Bronchial epithelial cell (primary cell): Measurements from ENCODE around the gene FAM89B. TPM values are rescaled to one million over a fixed set of nuclear protein-coding genes. Genes with fewer than 3 reads are reported as not detected.

ENCODE experiments used
- DNase-seq: peaks from one replicate; pipeline ENCODE4 v3.0.0-alpha.2; 2010; ENCODE audit warnings: low read depth
- FAIRE-seq: peaks from 2 replicates; lab custom pipeline; 2011; peaks lifted over from hg19 to GRCh38; lab: Jason Lieb, UNC
- H3K27me3 ChIP-seq: 2 replicates; pipeline ENCODE4 v1.5.1; 2011; ENCODE audit warnings: low read length; ENCODE audit not compliant: control insufficient read depth, insufficient read depth
- H3K36me3 ChIP-seq: 2 replicates; pipeline ENCODE4 v1.5.1; 2011; ENCODE audit warnings: low read length; ENCODE audit not compliant: control insufficient read depth, insufficient read depth
- H3K4me3 ChIP-seq: 2 replicates; pipeline ENCODE4 v1.5.1; 2011; ENCODE audit warnings: mild to moderate bottlenecking, low read depth, low read length, control low read depth
- CTCF ChIP-seq: IDR thresholded peaks from 2 replicates; pipeline ENCODE4 v1.5.1; 2011; ENCODE audit warnings: mild to moderate bottlenecking, moderate library complexity, low read length, control low read depth, inconsistent platforms; ENCODE audit not compliant: insufficient read depth, severe bottlenecking
- total RNA-seq: library from RNA; depleted of rRNA; stranded (reverse); fragments of >200 nt; gene quantifications from 2 replicates; pipeline ENCODE4 v1.2.1, GENCODE V29; 2014

The FAM89B gene
- total RNA-seq, 1 donor from 2014 or later = 10.8 TPM

GRCh38 chr11:65558930-65559509, 13.3 kb upstream of the FAM89B start:
- no peak for FAIRE-seq
- Histone ChIP-seq H3K4me3 (no peak overlapping the region), H3K36me3 (no peaks in the 10 kb centered on the region), H3K27me3 (no peaks in the 10 kb centered on the region)
- DNase-seq = no peak
- TF ChIP-seq CTCF = no peak

- Histone ChIP-seq H3K36me3 (no peaks in the 10 kb centered on the region), H3K4me3 (no peak overlapping the region), H3K27me3 (no peaks in the 10 kb centered on the region)
- no peak for DNase-seq
- FAIRE-seq = no peak
- TF ChIP-seq CTCF = no peak
Observed at GRCh38 chr11:65559535-65559934, 12.8 kb upstream of the FAM89B start.

GRCh38 chr11:65559951-65560537, 12.3 kb upstream of the FAM89B start:
- DNase-seq = peak; percentile 62
- FAIRE-seq = peak; percentile 76
- no peak for TF ChIP-seq CTCF
- no peaks in the 10 kb centered on the region for H3K36me3 ChIP-seq
- no peaks in the 10 kb centered on the region for H3K27me3 ChIP-seq
- H3K4me3 ChIP-seq = no peak overlapping the region

GRCh38 chr11:65560555-65561418, 11.6 kb upstream of the FAM89B start:
- no peaks in the 10 kb centered on the region for H3K27me3 ChIP-seq
- no peak for FAIRE-seq
- TF ChIP-seq CTCF = no peak
- H3K4me3 ChIP-seq = no peak overlapping the region
- DNase-seq = peak; percentile 51
- H3K36me3 ChIP-seq = no peaks in the 10 kb centered on the region

GRCh38 chr11:65562020-65562419, 10.3 kb upstream of the FAM89B start:
- Histone ChIP-seq H3K36me3 (no peaks in the 10 kb centered on the region), H3K27me3 (no peaks in the 10 kb centered on the region), H3K4me3 (no peak overlapping the region)
- TF ChIP-seq CTCF = no peak
- no peak for FAIRE-seq
- no peak for DNase-seq
